HepG2 (cell line): ENCODE results near the gene ARHGAP26. TPM values are rescaled to one million over a fixed set of nuclear protein-coding genes. Genes with fewer than 3 reads are reported as not detected.
A peak's percentile ranks its signal among the peaks of the same experiment; 100 is the strongest.

Source experiments
- EP300 ChIP-seq, 3 experiments: sonication (generic) in 1 of 3; formaldehyde crosslinking in 1 of 3; IDR thresholded peaks; 2 replicates each; pipeline versions ENCODE4 v1.5.1 to v1.6.1; 2011 to 2020; ENCODE audit warnings: low read depth in 2 of 3, low read length in 2 of 3, borderline replicate concordance in 1 of 3, improper control_type of control experiment in 1 of 3, mild to moderate bottlenecking in 1 of 3, missing genetic modification reagents in 1 of 3, moderate library complexity in 1 of 3
- ETV5 ChIP-seq: IDR thresholded peaks from 2 replicates; pipeline ENCODE4 v1.6.1; 2018; ENCODE audit warnings: missing biosample characterization, missing genetic modification reagents, inconsistent platforms, borderline replicate concordance
- GFI1 ChIP-seq: sonication (generic); formaldehyde crosslinking; IDR thresholded peaks from 2 replicates; pipeline ENCODE4 v1.5.0; 2020; ENCODE audit warnings: missing genetic modification reagents, mild to moderate bottlenecking, borderline replicate concordance
- GPBP1L1 ChIP-seq: sonication (generic); formaldehyde crosslinking; IDR thresholded peaks from 2 replicates; pipeline ENCODE4 v1.5.0; 2020; ENCODE audit warnings: mild to moderate bottlenecking, missing genetic modification reagents
- GTF3A ChIP-seq: sonication (generic); formaldehyde crosslinking; conservative IDR thresholded peaks from 2 replicates; pipeline ENCODE4 v1.4.0; 2020; ENCODE audit warnings: mild to moderate bottlenecking, missing genetic modification reagents
- HES4 ChIP-seq: sonication (generic); formaldehyde crosslinking; IDR thresholded peaks from 2 replicates; pipeline ENCODE4 v1.9.0; 2021; ENCODE audit warnings: mild to moderate bottlenecking, missing genetic modification reagents, borderline replicate concordance
- HNRNPK ChIP-seq: fragments of 200-400 bp; formaldehyde crosslinking; IDR thresholded peaks from 2 replicates; pipeline ENCODE4 v1.6.1; 2018; ENCODE audit warnings: low read length, low read depth, moderate library complexity, mild to moderate bottlenecking; ENCODE audit not compliant: poor library complexity, severe bottlenecking
- PCBP1 ChIP-seq: fragments of 200-400 bp; formaldehyde crosslinking; IDR thresholded peaks from 2 replicates; pipeline ENCODE4 v1.6.1; 2017; ENCODE audit warnings: mild to moderate bottlenecking, low read depth, low read length, borderline replicate concordance
- POLR2AphosphoS2 ChIP-seq: IDR thresholded peaks from 2 replicates; pipeline ENCODE4 v1.6.1; 2011; ENCODE audit warnings: low read depth, low read length, improper control_type of control experiment
- PRPF4 ChIP-seq: fragments of 200-400 bp; formaldehyde crosslinking; IDR thresholded peaks from 2 replicates; pipeline ENCODE4 v1.6.1; 2016; ENCODE audit warnings: low read length, low read depth; ENCODE audit not compliant: poor library complexity, severe bottlenecking
- SALL1 ChIP-seq: sonication (generic); formaldehyde crosslinking; IDR thresholded peaks from 2 replicates; pipeline ENCODE4 v1.8.0; 2022; ENCODE audit warnings: mild to moderate bottlenecking, missing genetic modification reagents
- SMC3 ChIP-seq: IDR thresholded peaks from 2 replicates; pipeline ENCODE4 v1.6.1; 2011; ENCODE audit warnings: low read length, improper control_type of control experiment
- SP4 ChIP-seq: sonication (generic); formaldehyde crosslinking; IDR thresholded peaks from 2 replicates; pipeline ENCODE4 v1.8.1; 2023; ENCODE audit warnings: mild to moderate bottlenecking, missing genetic modification reagents
- THAP7 ChIP-seq: sonication (generic); formaldehyde crosslinking; IDR thresholded peaks from 2 replicates; pipeline ENCODE4 v1.8.1; 2023; ENCODE audit warnings: mild to moderate bottlenecking, missing genetic modification reagents
- ZFP36L2 ChIP-seq: sonication (generic); formaldehyde crosslinking; IDR thresholded peaks from 2 replicates; pipeline ENCODE4 v1.4.0; 2020; ENCODE audit warnings: missing genetic modification reagents
- ZFP41 ChIP-seq: sonication (generic); formaldehyde crosslinking; IDR thresholded peaks from 2 replicates; pipeline ENCODE4 v1.4.0; 2020; ENCODE audit warnings: mild to moderate bottlenecking, missing genetic modification reagents, borderline replicate concordance
- ZFX ChIP-seq: sonication (generic); formaldehyde crosslinking; IDR thresholded peaks from 2 replicates; pipeline ENCODE4 v1.4.0; 2020; ENCODE audit warnings: mild to moderate bottlenecking, low read depth, missing genetic modification reagents, moderate library complexity
- ZNF274 ChIP-seq: sonication (generic); formaldehyde crosslinking; IDR thresholded peaks from 2 replicates; pipeline ENCODE4 v1.5.1; 2020; ENCODE audit warnings: mild to moderate bottlenecking, missing genetic modification reagents
- ZNF318 ChIP-seq: sonication (generic); formaldehyde crosslinking; IDR thresholded peaks from 2 replicates; pipeline ENCODE4 v1.4.0; 2020; ENCODE audit warnings: mild to moderate bottlenecking, missing genetic modification reagents
- ZSCAN22 ChIP-seq: sonication (generic); formaldehyde crosslinking; IDR thresholded peaks from 2 replicates; pipeline ENCODE4 v1.4.0; 2020; ENCODE audit warnings: mild to moderate bottlenecking, missing genetic modification reagents
- polyA plus RNA-seq, 8 experiments: library from polyadenylated mRNA; depleted of rRNA in 3 of 8; stranded (reverse) in 7 of 8; unstranded in 1 of 8; fragments of >200 nt; fragmentation: Illumina TruSeq in 4 of 8; extraction: Trizol in 4 of 8; gene quantifications; 2 replicates each; pipeline versions ENCODE4 v1.2.1 to v1.2.3, GENCODE V29; 2011 to 2016; ENCODE audit warnings: low read depth in 4 of 8, missing spikeins in 1 of 8, mixed read lengths in 1 of 8; ENCODE audit not compliant: insufficient read depth in 1 of 8
- total RNA-seq, 5 experiments: library from RNA; depleted of rRNA; stranded (reverse); fragments of >200 nt; fragmentation: Illumina TruSeq; extraction: Trizol; gene quantifications; 2 replicates each; pipeline ENCODE4 v1.2.3, GENCODE V29; 2016; ENCODE audit warnings: low read depth in 1 of 5

ARHGAP26 gene
- total and polyA plus RNA-seq, 2 of the 13 experiments (the other 11 are each of a cell fraction or from before 2014, with no cell fraction given) = 9.6 to 18.2 TPM

GRCh38 chr5:142807372-142807911, 37.3 kb downstream of the ARHGAP26 start (continued):
- TF ChIP-seq ZNF318 (CRISPR knock-in tag) (0 out of 2 replicates have a peak, but pooled peaks have one; percentile 26), ETV5 (CRISPR knock-in tag) (peak; percentile 95), HNRNPK (no peak), GTF3A (CRISPR knock-in tag) (no peak), ZFP41 (no peak), EP300 (IDR thresholded peaks at IDR 0.05; ENCODE audit: low read depth in 2 of 2, low read length in 2 of 2) (peak; percentile 84 to 96), EP300 (CRISPR knock-in tag; IDR thresholded peaks at IDR 0.05; ENCODE audit: borderline replicate concordance) (peak; percentile 94), PRPF4 (no peak), GFI1 (peak; percentile 99), POLR2AphosphoS2 (no peak), SP4 (peak; percentile 68; the same call in 1 of the 2 replicates), GPBP1L1 (CRISPR knock-in tag) (no peak), ZFP36L2 (no peak), SALL1 (CRISPR knock-in tag) (peak; percentile 100), PCBP1 (no peak), THAP7 (peak; percentile 76), ZNF274 (CRISPR knock-in tag) (0 out of 2 replicates have a peak, but pooled peaks have one; percentile 23), ZFX (CRISPR knock-in tag) (peak; percentile 57), HES4 (CRISPR knock-in tag) (no peak), SMC3 (no peak; the same call in 1 of the 2 replicates), ZSCAN22 (CRISPR knock-in tag) (no peak)
